Mucosa of rectum (tissue), 2 donors: Measurements from ENCODE around the gene INSC.

Experiments used
- H3K27ac ChIP-seq, 2 donors: one replicate each; pipeline ENCODE4 v1.7.0; 2013; ENCODE audit warnings: inconsistent platforms in 2 of 2, low read depth in 2 of 2, low read length in 2 of 2
- H3K27me3 ChIP-seq, 2 donors: one replicate each; pipeline ENCODE4 v1.7.0; 2013; ENCODE audit warnings: low read length in 2 of 2; ENCODE audit not compliant: control insufficient read depth in 2 of 2, insufficient read depth in 2 of 2
- H3K36me3 ChIP-seq, 2 donors: one replicate each; pipeline ENCODE4 v1.7.0; 2013; ENCODE audit warnings: low read length in 2 of 2; ENCODE audit not compliant: control insufficient read depth in 2 of 2, insufficient read depth in 2 of 2
- H3K4me1 ChIP-seq, 2 donors: one replicate each; pipeline ENCODE4 v1.7.0; 2013; ENCODE audit warnings: low read length in 2 of 2, mild to moderate bottlenecking in 1 of 2; ENCODE audit not compliant: control insufficient read depth in 2 of 2, insufficient read depth in 2 of 2
- H3K4me3 ChIP-seq, 2 donors: one replicate each; pipeline ENCODE4 v1.7.0; 2013; ENCODE audit warnings: low read length in 2 of 2
- H3K9ac ChIP-seq, 2 donors: one replicate each; pipeline ENCODE4 v1.7.0; 2013; ENCODE audit warnings: low read length in 2 of 2, low read depth in 1 of 2, mild to moderate bottlenecking in 1 of 2
- H3K9me3 ChIP-seq, 2 donors: one replicate each; pipeline ENCODE4 v1.7.0; 2013; ENCODE audit warnings: low read length in 2 of 2; ENCODE audit not compliant: control insufficient read depth in 2 of 2
- donor health status: healthy.
- donor health status: Normal muscosa, but diverticular disease.

INSC gene

GRCh38 chr11:15195454-15196200 is 80.9 kb downstream of the INSC start:
- no peaks in the 10 kb centered on the region for H3K27me3 ChIP-seq

GRCh38 chr11:15196704-15197103 is 82.0 kb downstream of the INSC start:
- no peak overlapping the region for H3K4me3 ChIP-seq
- no peaks in the 10 kb centered on the region for H3K36me3 ChIP-seq
- peaks cover 4 to 12% of the 10 kb centered on the region in 2 donors for H3K4me1 ChIP-seq
- no peak overlapping the region for H3K27ac ChIP-seq
- H3K9ac ChIP-seq = no peak overlapping the region
- no peaks in the 10 kb centered on the region for H3K27me3 ChIP-seq
- H3K9me3 ChIP-seq = no peaks in the 10 kb centered on the region

More at GRCh38 chr11:15195454-15196200, 80.9 kb downstream of the INSC start:
- H3K4me1 ChIP-seq = peaks cover 4 to 12% of the 10 kb centered on the region in 2 donors
- H3K36me3 ChIP-seq = no peaks in the 10 kb centered on the region
- peak overlapping the region in 1 of 2 donors; percentile 2 for H3K27ac ChIP-seq
- H3K9ac ChIP-seq = no peak overlapping the region
- no peak overlapping the region for H3K4me3 ChIP-seq
- no peaks in the 10 kb centered on the region for H3K9me3 ChIP-seq

GRCh38 chr11:15197696-15198095 is 83.0 kb downstream of the INSC start:
- no peaks in the 10 kb centered on the region for H3K27me3 ChIP-seq
- H3K4me1 ChIP-seq = peaks cover 4 to 12% of the 10 kb centered on the region in 2 donors
- H3K36me3 ChIP-seq = no peaks in the 10 kb centered on the region
- H3K4me3 ChIP-seq = no peak overlapping the region
- H3K9ac ChIP-seq = no peak overlapping the region
- no peak overlapping the region for H3K27ac ChIP-seq
- H3K9me3 ChIP-seq = no peaks in the 10 kb centered on the region

GRCh38 chr11:15198284-15198683 is 83.6 kb downstream of the INSC start:
- H3K27ac ChIP-seq = no peak overlapping the region
- no peak overlapping the region for H3K4me3 ChIP-seq
- no peaks in the 10 kb centered on the region for H3K9me3 ChIP-seq
- peaks cover 4 to 12% of the 10 kb centered on the region in 2 donors for H3K4me1 ChIP-seq
- H3K36me3 ChIP-seq = no peaks in the 10 kb centered on the region
- H3K9ac ChIP-seq = no peak overlapping the region
- no peaks in the 10 kb centered on the region for H3K27me3 ChIP-seq

GRCh38 chr11:15199693-15200092 is 85.0 kb downstream of the INSC start:
- no peaks in the 10 kb centered on the region for H3K36me3 ChIP-seq
- H3K4me1 ChIP-seq = peaks cover 4 to 9% of the 10 kb centered on the region in 2 donors
- no peak overlapping the region for H3K27ac ChIP-seq
- H3K4me3 ChIP-seq = no peak overlapping the region
- no peaks in the 10 kb centered on the region for H3K9me3 ChIP-seq
- H3K27me3 ChIP-seq = no peaks in the 10 kb centered on the region
- no peak overlapping the region for H3K9ac ChIP-seq

GRCh38 chr11:15200696-15201095 is 86.0 kb downstream of the INSC start:
- Histone ChIP-seq H3K27ac (no peak overlapping the region), H3K4me3 (no peak overlapping the region), H3K9me3 (no peaks in the 10 kb centered on the region), H3K27me3 (no peaks in the 10 kb centered on the region), H3K9ac (no peak overlapping the region), H3K36me3 (no peaks in the 10 kb centered on the region), H3K4me1 (peaks cover 3 to 4% of the 10 kb centered on the region in 2 donors)

GRCh38 chr11:15201586-15201985 is 86.9 kb downstream of the INSC start:
- H3K4me1 ChIP-seq = no peaks in the 10 kb centered on the region
- no peak overlapping the region for H3K27ac ChIP-seq
- no peak overlapping the region for H3K4me3 ChIP-seq
- no peaks in the 10 kb centered on the region for H3K27me3 ChIP-seq
- no peaks in the 10 kb centered on the region for H3K36me3 ChIP-seq
- no peaks in the 10 kb centered on the region for H3K9me3 ChIP-seq
- no peak overlapping the region for H3K9ac ChIP-seq

- Histone ChIP-seq H3K36me3 (no peaks in the 10 kb centered on the region), H3K27ac (no peak overlapping the region), H3K9me3 (no peaks in the 10 kb centered on the region), H3K9ac (no peak overlapping the region), H3K4me1 (no peaks in the 10 kb centered on the region), H3K4me3 (no peak overlapping the region), H3K27me3 (no peaks in the 10 kb centered on the region)
Measured at GRCh38 chr11:15202626-15203025, 87.9 kb downstream of the INSC start.

GRCh38 chr11:15204711-15205110 is 90.0 kb downstream of the INSC start:
- Histone ChIP-seq H3K27me3 (no peaks in the 10 kb centered on the region), H3K9me3 (no peaks in the 10 kb centered on the region), H3K27ac (no peak overlapping the region), H3K4me1 (no peaks in the 10 kb centered on the region), H3K4me3 (no peak overlapping the region), H3K36me3 (no peaks in the 10 kb centered on the region), H3K9ac (no peak overlapping the region)

- H3K4me1 ChIP-seq = no peaks in the 10 kb centered on the region
- no peaks in the 10 kb centered on the region for H3K27me3 ChIP-seq
- no peaks in the 10 kb centered on the region for H3K36me3 ChIP-seq
- H3K9me3 ChIP-seq = no peaks in the 10 kb centered on the region
- H3K27ac ChIP-seq = no peak overlapping the region
- no peak overlapping the region for H3K9ac ChIP-seq
- H3K4me3 ChIP-seq = no peak overlapping the region
Measured at GRCh38 chr11:15206791-15207190, 92.1 kb downstream of the INSC start.
